Panc1 (cell line): ENCODE data around the gene ZNF563. TPM values are rescaled to one million over a fixed set of nuclear protein-coding genes. Genes with fewer than 3 reads are reported as not detected.
A peak's percentile ranks its signal among the peaks of the same experiment; 100 is the strongest.
"Not testable (repeated sequence)": the region's sequence is repeated elsewhere in the genome, so short reads cannot be mapped to it uniquely, and the experiment has no call there.

Experiments used
- ATAC-seq: fragments of 200-7000 bp; cut with Tn5 transposase; 2 replicates; pipeline ENCODE4 v1.9.1; 2020; ENCODE audit warnings: mild to moderate bottlenecking, moderate library complexity
- BruUV-seq: library from RNA; stranded (reverse); fragments of 400-500 nt; replicated peaks from 2 replicates; lab custom pipeline; 2021; lab: Mats Ljungman, UMichigan
- CTCF ChIA-PET: fragments of 300-600 bp; sonication (Branson Sonifier 250); formaldehyde crosslinking; loops from one replicate; lab custom pipeline; 2022; ENCODE audit warnings: antibody characterized with exemption; lab: Charles Lee
- POLR2A ChIA-PET: fragments of 300-600 bp; sonication (Branson Sonifier 250); formaldehyde crosslinking; loops from one replicate; lab custom pipeline; 2022; ENCODE audit warnings: antibody characterized with exemption; lab: Charles Lee
- DNase-seq: peaks from one replicate; pipeline ENCODE4 v3.0.0-alpha.2; 2010; ENCODE audit warnings: low read depth, low spot score
- H3K27ac ChIP-seq: 2 replicates; pipeline ENCODE4 v1.5.1; 2011; ENCODE audit warnings: mild to moderate bottlenecking, low read length, inconsistent platforms
- H3K27me3 ChIP-seq: fragments of 200-500 bp; sonication (Bioruptor generic); 2 replicates; pipeline ENCODE4 v1.6.0; 2014; ENCODE audit warnings: low read length, inconsistent platforms; ENCODE audit not compliant: control insufficient read depth, insufficient read depth
- H3K36me3 ChIP-seq: fragments of 200-500 bp; sonication (Bioruptor generic); 2 replicates; pipeline ENCODE4 v1.5.1; 2014; ENCODE audit warnings: inconsistent platforms, mild to moderate bottlenecking, low read length, moderate library complexity; ENCODE audit not compliant: control insufficient read depth, insufficient read depth
- H3K4me1 ChIP-seq: 2 replicates; pipeline ENCODE4 v1.5.1; 2011; ENCODE audit warnings: inconsistent platforms, mild to moderate bottlenecking, low read length, moderate library complexity; ENCODE audit not compliant: control insufficient read depth, insufficient read depth
- H3K4me3 ChIP-seq, 2 experiments: 2 replicates each; pipeline ENCODE4 v1.5.1; 2011 to 2012; ENCODE audit warnings: low read depth in 2 of 2, low read length in 2 of 2, mild to moderate bottlenecking in 2 of 2, inconsistent platforms in 1 of 2, moderate library complexity in 1 of 2
- H3K9me3 ChIP-seq: fragments of 200-500 bp; sonication (Bioruptor generic); 2 replicates; pipeline ENCODE4 v1.5.1; 2014; ENCODE audit warnings: low read depth, mild to moderate bottlenecking, inconsistent platforms, low read length, moderate library complexity; ENCODE audit not compliant: control insufficient read depth, insufficient read depth
- POLR2AphosphoS5 ChIP-seq: IDR thresholded peaks from 2 replicates; pipeline ENCODE4 v1.6.1; 2012; ENCODE audit warnings: mild to moderate bottlenecking, low read depth, low read length, moderate library complexity
- REST ChIP-seq, 2 experiments: IDR thresholded peaks; 2 replicates each; pipeline ENCODE4 v1.6.1; 2011 to 2012; ENCODE audit warnings: low read depth in 2 of 2, control low read depth in 1 of 2, low read length in 1 of 2, mild to moderate bottlenecking in 1 of 2, moderate library complexity in 1 of 2; ENCODE audit not compliant: insufficient read depth in 1 of 2
- SIN3A ChIP-seq: IDR thresholded peaks from 2 replicates; pipeline ENCODE4 v1.6.1; 2012; ENCODE audit warnings: low read depth, mild to moderate bottlenecking, low read length, moderate library complexity, borderline replicate concordance; ENCODE audit not compliant: insufficient read depth
- TCF7L2 ChIP-seq: IDR thresholded peaks from 2 replicates; pipeline ENCODE4 v1.6.1; 2011; ENCODE audit warnings: mild to moderate bottlenecking, low read depth, low read length, inconsistent platforms
- in situ Hi-C: cut with HindIII; loops from 2 replicates; pipeline ENCODE4 v1.10.0; 2016; ENCODE audit warnings: low sequenced_read_pairs, low pct_unique_long_range_greater_than_20kb
- intact Hi-C: fragments of 100-400 bp; cut with micrococcal nuclease; formaldehyde crosslinking; loops from one replicate; pipeline ENCODE4 v1.10.0; 2022; ENCODE audit not compliant: unreplicated experiment
- total RNA-seq: library from RNA; stranded (reverse); gene quantifications from one replicate; pipeline ENCODE4 v1.2.1, GENCODE V29; 2021; ENCODE audit not compliant: unreplicated experiment
- TF ChIP-seq, protein P1 (sequence below): fragments of 450-650 bp; IDR thresholded peaks from 2 replicates; pipeline ENCODE4 v1.5.1; 2017; ENCODE audit warnings: mild to moderate bottlenecking

ZNF563 gene
- total RNA-seq, 1 experiment from 2014 or later, result 2.2 TPM

- ATAC-seq (no peak; the same call in 1 of the 2 replicates), DNase-seq (no peak)
- Histone ChIP-seq H3K27ac (peak overlapping the region; percentile 71), H3K27me3 (no peaks in the 10 kb centered on the region), H3K36me3 (no peaks in the 10 kb centered on the region), H3K9me3 (peaks cover 3% of the 10 kb centered on the region; the same call in 1 of the 2 replicates), H3K4me3 (peak overlapping the region; percentile 67 to 82), H3K4me1 (0 out of 2 replicates have a peak, but pooled peaks cover 3% of the 10 kb centered on the region)
- intact Hi-C loops, result no loop called here
- TF ChIP-seq TCF7L2, result no peak
- no peak for TF ChIP-seq POLR2AphosphoS5
- no peak for TF ChIP-seq SIN3A
- no peak for TF ChIP-seq REST (IDR thresholded peaks at IDR 0.05; ENCODE audit: insufficient read depth in 1 of 2, low read depth in 2 of 2, low read length in 1 of 2)
- TF ChIP-seq, protein P1, sequence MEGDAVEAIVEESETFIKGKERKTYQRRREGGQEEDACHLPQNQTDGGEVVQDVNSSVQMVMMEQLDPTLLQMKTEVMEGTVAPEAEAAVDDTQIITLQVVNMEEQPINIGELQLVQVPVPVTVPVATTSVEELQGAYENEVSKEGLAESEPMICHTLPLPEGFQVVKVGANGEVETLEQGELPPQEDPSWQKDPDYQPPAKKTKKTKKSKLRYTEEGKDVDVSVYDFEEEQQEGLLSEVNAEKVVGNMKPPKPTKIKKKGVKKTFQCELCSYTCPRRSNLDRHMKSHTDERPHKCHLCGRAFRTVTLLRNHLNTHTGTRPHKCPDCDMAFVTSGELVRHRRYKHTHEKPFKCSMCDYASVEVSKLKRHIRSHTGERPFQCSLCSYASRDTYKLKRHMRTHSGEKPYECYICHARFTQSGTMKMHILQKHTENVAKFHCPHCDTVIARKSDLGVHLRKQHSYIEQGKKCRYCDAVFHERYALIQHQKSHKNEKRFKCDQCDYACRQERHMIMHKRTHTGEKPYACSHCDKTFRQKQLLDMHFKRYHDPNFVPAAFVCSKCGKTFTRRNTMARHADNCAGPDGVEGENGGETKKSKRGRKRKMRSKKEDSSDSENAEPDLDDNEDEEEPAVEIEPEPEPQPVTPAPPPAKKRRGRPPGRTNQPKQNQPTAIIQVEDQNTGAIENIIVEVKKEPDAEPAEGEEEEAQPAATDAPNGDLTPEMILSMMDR, result no peak
- in situ Hi-C loops, result no loop called here
- POLR2A ChIA-PET, result no interaction called here
- TSS peak; percentile 80 for BruUV-seq
- CTCF ChIA-PET, result interaction anchor here (1.0 to 1.1 kb wide), 2 partner anchors 31 to 305 kb away, joined by 4 to 6 read pairs; partner anchors contain the start of gene ZNF563
Observed at GRCh38 chr19:12364391-12365235, 31.2 kb upstream of the ZNF563 start.

DNA sequence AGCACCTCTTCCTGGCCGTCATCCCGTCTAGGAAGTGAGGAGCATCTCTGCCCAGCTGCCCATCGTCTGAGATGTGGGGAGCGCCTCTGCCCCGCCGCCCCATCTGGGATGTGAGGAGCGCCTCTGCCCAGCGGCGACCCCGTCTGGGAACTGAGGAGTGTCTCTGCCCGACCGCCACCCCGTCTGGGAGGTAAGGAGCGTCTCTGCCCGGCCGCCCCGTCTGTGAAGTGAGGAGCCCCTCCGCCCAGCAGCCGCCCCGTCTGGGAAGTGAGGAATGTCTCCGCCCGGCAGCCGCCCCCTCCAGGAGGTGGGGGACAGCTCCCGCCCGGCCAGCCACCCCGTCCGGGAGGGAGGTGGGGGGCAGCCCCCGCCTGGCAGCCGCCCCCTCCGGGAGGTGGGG, 28.8 kb upstream of the ZNF563 start:
- ATAC-seq, POLR2A ChIA-PET, in situ Hi-C loops, intact Hi-C loops, DNase-seq, H3K4me3 ChIP-seq, H3K27me3 ChIP-seq, H3K36me3 ChIP-seq, CTCF ChIA-PET, H3K4me1 ChIP-seq, H3K9me3 ChIP-seq, H3K27ac ChIP-seq, BruUV-seq: not testable (repeated sequence)

- no peak overlapping the region for H3K4me3 ChIP-seq
- no peak overlapping the region for H3K27ac ChIP-seq
- H3K4me1 ChIP-seq, result no peaks in the 10 kb centered on the region
- CTCF ChIA-PET, result no interaction called here
- no peak for DNase-seq
- in situ Hi-C loops, result no loop called here
- TF ChIP-seq POLR2AphosphoS5 (no peak), REST (IDR thresholded peaks at IDR 0.05; ENCODE audit: insufficient read depth in 1 of 2, low read depth in 2 of 2, low read length in 1 of 2) (no peak), SIN3A (no peak), TCF7L2 (no peak)
- TF ChIP-seq, protein P1, result no peak
- peaks cover 40% of the 10 kb centered on the region for H3K9me3 ChIP-seq
- no TSS peak for BruUV-seq
- intact Hi-C loops, result no loop called here
- no peaks in the 10 kb centered on the region for H3K27me3 ChIP-seq
- no peaks in the 10 kb centered on the region; the same call in 1 of the 2 replicates for H3K36me3 ChIP-seq
- POLR2A ChIA-PET, result no interaction called here
- no peak for ATAC-seq
Observed at GRCh38 chr19:12353375-12353774, 19.9 kb upstream of the ZNF563 start.
